ENCODE measurements around the gene RPSA. TPM values are rescaled to one million over a fixed set of nuclear protein-coding genes. Genes with fewer than 3 reads are reported as not detected.

RPSA gene
- total RNA-seq, 1 experiment from 2014 or later = 2,455 TPM

DNA sequence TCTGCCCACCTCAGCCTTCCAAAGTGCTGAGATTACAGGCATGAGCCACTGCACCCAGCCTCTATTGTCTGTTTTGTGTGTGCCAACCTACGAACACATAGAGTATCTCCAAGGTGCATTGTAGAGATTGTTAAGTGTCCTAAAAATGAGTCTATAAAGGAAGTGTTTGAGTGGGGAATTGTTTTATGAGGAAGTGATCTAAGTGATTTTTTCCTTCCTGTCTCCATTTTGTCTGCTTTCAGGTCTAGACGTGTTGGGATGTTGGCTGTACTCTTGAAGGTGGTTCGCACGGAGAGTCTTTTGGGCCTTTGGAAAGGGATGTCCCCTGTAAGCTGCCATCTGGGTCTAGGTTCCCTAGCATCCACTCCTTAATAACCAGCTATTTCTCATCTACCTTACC lies 16.3 kb upstream of the RPSA start (continued):
- TF ChIP-seq, protein P1, sequence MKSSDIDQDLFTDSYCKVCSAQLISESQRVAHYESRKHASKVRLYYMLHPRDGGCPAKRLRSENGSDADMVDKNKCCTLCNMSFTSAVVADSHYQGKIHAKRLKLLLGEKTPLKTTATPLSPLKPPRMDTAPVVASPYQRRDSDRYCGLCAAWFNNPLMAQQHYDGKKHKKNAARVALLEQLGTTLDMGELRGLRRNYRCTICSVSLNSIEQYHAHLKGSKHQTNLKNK (CRISPR knock-in tag; IDR thresholded peaks at IDR 0.05) = no peak
- no peak for TF ChIP-seq OVOL2 (CRISPR knock-in tag; IDR thresholded peaks at IDR 0.05; ENCODE audit: borderline replicate concordance)
- TF ChIP-seq, protein P2, sequence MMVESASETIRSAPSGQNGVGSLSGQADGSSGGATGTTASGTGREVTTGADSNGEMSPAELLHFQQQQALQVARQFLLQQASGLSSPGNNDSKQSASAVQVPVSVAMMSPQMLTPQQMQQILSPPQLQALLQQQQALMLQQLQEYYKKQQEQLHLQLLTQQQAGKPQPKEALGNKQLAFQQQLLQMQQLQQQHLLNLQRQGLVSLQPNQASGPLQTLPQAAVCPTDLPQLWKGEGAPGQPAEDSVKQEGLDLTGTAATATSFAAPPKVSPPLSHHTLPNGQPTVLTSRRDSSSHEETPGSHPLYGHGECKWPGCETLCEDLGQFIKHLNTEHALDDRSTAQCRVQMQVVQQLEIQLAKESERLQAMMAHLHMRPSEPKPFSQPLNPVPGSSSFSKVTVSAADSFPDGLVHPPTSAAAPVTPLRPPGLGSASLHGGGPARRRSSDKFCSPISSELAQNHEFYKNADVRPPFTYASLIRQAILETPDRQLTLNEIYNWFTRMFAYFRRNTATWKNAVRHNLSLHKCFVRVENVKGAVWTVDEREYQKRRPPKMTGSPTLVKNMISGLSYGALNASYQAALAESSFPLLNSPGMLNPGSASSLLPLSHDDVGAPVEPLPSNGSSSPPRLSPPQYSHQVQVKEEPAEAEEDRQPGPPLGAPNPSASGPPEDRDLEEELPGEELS (CRISPR knock-in tag; IDR thresholded peaks at IDR 0.05) = no peak
- TF ChIP-seq ZNF232 (CRISPR knock-in tag; IDR thresholded peaks at IDR 0.05) = no peak
- no peak for TF ChIP-seq MXD4 (CRISPR knock-in tag; IDR thresholded peaks at IDR 0.05; ENCODE audit: borderline replicate concordance)
- no peak for TF ChIP-seq ZNF121 (CRISPR knock-in tag; IDR thresholded peaks at IDR 0.05)
- TF ChIP-seq, protein P3, sequence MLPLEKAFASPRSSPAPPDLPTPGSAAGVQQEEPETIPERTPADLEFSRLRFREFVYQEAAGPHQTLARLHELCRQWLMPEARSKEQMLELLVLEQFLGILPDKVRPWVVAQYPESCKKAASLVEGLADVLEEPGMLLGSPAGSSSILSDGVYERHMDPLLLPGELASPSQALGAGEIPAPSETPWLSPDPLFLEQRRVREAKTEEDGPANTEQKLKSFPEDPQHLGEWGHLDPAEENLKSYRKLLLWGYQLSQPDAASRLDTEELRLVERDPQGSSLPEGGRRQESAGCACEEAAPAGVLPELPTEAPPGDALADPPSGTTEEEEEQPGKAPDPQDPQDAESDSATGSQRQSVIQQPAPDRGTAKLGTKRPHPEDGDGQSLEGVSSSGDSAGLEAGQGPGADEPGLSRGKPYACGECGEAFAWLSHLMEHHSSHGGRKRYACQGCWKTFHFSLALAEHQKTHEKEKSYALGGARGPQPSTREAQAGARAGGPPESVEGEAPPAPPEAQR (CRISPR knock-in tag; IDR thresholded peaks at IDR 0.05) = no peak
- TF ChIP-seq ZNF416 (CRISPR knock-in tag; IDR thresholded peaks at IDR 0.05) = no peak

DNA sequence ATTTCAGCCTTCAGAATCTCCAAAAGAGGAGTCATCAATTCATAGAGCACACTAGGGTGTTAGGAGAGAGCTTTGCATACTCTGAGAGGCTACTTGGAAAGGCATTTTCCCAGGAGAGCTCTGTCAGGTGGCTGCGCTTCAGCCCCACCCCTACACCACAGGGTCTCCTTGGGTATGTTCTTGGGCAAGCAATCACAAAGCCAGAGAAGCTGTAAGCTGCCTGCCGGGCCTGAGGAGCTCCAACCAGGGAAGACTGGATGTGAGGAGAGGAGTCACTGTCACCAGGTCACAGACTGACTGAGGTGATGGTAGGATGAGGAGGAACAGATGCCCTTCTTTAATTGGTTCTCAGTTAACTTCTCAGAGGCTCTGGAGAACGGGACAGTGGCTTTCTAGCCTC lies 9.8 kb upstream of the RPSA start:
- DNase-seq (ENCODE audit: low spot score) (no peak), ATAC-seq (peak; percentile 20; the same call in 1 of the 2 replicates)
- H3K4me3 Mint-ChIP-seq = no peak overlapping the region
- peaks cover 3% of the 10 kb centered on the region for H3K4me1 Mint-ChIP-seq
- POLR2A ChIA-PET = no interaction called here
- peaks cover 70% of the 10 kb centered on the region for H3K36me3 Mint-ChIP-seq
- no peaks in the 10 kb centered on the region for H3K27me3 Mint-ChIP-seq (ENCODE audit: low read depth)
- no peak overlapping the region for H3K27ac Mint-ChIP-seq
- H3K9me3 Mint-ChIP-seq = 0 out of 2 replicates have a peak, but pooled peaks cover 3% of the 10 kb centered on the region
- CTCF ChIA-PET = no interaction called here
- TF ChIP-seq ZNF263 (CRISPR knock-in tag; IDR thresholded peaks at IDR 0.05; ENCODE audit: low read depth) = no peak
- TF ChIP-seq SP1 (CRISPR knock-in tag; conservative IDR thresholded peaks at IDR 0.05) = no peak
- no peak for TF ChIP-seq MLX (CRISPR knock-in tag; IDR thresholded peaks at IDR 0.05)
- TF ChIP-seq ELF4 (CRISPR knock-in tag; IDR thresholded peaks at IDR 0.05; ENCODE audit: low read depth) = no peak
- no peak for TF ChIP-seq NFYB (CRISPR knock-in tag; conservative IDR thresholded peaks at IDR 0.05; ENCODE audit: low read depth)
- no peak for TF ChIP-seq GRHL2 (CRISPR knock-in tag; IDR thresholded peaks at IDR 0.05; ENCODE audit: insufficient replicate concordance, severe bottlenecking)
- TF ChIP-seq ZNF281 (CRISPR knock-in tag; IDR thresholded peaks at IDR 0.05) = no peak
- TF ChIP-seq E2F5 (CRISPR knock-in tag; IDR thresholded peaks at IDR 0.05) = no peak

All from WTC11 (cell line).